Kidney tubule cell (primary cell): Measurements from ENCODE around the gene CIAO1.
A peak's percentile ranks its signal among the peaks of the same experiment; 100 is the strongest.
"Not testable (repeated sequence)": the region's sequence is repeated elsewhere in the genome, so short reads cannot be mapped to it uniquely, and the experiment has no call there.

Source experiments
- DNase-seq: peaks from one replicate; pipeline ENCODE4 v3.0.0-alpha.2; 2018; ENCODE audit warnings: low spot score

Gene CIAO1

DNA sequence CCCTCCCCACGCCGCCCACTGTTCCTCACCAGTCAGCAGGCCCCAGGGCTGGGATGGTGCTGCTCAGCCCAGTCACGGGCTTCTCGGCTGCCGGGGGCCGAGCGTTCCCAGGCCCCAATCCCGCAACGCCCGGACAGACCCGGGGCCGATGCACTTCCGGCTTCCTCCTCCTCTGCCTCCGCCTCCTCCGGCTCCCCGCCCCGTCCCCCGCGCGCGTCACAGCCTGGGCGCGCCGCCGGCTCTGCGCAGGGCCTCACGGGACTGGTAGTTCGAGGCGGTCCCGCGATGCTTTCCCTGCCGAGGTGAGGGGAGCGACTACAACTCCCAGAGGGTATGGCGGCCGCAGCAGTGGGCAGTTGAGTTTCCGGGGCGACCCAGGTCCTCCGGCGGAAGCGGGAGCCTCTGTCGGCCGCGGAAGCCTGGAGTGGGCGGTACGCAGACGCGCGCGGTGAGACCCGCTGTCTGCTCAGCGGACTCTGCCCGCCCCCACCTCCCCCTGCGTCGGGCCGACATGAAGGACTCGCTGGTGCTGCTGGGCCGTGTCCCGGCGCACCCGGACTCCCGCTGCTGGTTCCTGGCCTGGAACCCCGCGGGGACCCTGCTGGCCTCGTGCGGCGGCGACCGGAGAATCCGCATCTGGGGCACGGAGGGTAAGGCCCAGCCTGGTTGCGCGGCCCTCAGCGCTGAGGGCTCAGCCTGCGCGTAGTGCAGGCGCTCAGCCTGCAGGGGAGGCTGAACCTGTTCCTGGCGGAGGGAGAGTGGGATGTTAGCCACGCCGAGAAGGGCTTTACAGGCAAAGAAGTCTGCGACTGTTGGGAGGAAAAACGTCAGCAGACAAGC is at the start of gene CIAO1, which contains the start of gene TMEM127:
CIAO1 (plus strand) TSS at position 386 of the 840 bp plus-strand sequence; CDS start at position 512, 126 bp downstream.
TMEM127 (minus strand) TSS at position 158 of the 840 bp plus-strand sequence. CDS start 616 bp downstream, outside the sequence.
- peak; percentile 98 for DNase-seq

DNA sequence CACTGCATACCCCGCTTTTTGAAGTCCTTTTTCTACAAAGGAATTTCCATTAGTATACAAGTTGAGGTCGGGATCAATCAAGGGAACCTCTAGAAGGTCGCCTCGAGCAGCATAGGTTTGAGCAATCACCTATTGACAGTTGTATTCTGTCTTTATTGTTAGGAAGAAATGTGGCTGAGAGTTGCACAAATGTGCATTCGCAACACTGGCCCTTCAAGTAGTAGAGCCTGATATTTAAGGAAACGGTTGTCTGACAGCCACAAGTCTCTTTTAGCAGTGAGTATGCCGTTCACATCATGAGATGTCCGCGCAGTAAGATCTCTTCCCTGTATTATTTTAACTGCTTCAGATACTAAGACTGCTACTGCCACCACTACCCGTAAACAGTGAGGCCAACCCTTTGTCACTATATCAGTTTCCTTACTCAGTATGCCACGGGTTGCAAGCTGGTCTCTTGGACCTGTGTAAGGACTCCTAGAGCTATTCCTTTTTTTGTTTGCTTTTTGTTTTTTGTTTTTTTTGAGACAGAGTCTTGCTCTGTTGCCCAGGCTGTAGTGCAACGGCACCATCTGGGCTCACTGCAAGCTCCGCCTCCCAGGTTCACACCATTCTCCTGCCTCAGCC is 47.4 kb upstream of the CIAO1 start:
- DNase-seq, result no peak

DNA sequence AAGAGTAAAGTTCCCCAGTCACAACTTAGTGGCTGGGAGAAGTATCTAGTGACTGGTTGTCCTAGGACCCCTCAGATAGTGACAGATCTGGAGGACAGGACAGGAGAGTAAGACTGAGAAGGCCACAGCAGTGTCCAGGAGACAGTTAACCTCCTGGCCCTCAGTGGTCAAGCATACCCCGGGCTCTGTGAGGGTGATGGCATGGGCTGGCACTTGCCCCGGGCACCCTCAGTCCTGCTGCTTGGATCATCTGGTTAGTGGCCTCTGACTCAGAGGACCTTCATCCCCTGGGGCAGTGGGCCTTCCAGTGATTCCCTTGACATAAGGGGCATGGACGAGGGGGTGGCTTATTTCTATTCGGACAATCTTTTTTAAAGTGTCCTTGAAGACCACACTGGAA is 46.1 kb upstream of the CIAO1 start:
- not testable (repeated sequence) for DNase-seq

DNA sequence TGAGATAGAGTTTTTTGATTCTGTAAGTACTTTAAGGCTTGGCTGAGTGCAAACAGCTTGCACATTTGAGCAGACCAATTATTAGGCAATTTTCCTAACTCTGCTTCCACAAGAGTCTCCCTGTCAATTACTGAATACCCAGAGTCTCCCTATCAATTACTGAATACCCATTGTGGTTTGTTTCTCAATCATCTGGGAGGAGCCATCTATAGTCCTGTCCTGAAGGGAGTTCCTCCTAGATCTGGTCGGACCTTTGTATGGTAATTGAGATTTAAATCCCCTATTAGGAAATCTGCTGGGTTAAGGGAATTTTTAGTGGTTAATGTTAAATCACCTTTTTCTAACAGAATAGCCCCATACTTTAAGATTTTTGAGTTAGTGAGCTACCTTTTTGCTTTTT is 44.9 kb upstream of the CIAO1 start:
- DNase-seq, result not testable (repeated sequence)

DNA sequence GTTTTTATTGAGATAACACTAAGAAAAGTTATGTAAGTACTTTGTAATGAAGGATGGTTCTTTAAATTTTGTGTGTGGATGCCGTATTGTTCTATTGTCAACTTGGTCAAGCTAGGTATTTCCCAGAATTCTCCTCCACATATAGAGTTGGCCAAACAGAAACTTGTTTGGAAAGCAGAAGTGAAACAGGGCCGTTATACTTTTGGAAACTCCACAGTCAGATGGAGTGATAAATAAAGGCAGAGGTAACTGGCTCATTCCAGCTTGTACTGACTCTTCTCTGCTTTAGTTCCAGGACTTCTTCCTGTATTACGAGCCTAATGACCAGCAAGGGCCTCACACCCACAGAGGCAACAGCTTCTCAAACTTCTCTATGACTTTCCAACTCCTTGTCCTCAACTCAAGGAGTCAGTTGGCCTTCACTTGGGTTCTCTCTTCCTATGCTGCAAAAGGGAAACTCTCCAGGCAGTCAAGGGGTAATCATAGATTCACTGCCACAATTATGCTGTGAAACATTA is 41.0 kb upstream of the CIAO1 start:
- DNase-seq, result no peak

DNA sequence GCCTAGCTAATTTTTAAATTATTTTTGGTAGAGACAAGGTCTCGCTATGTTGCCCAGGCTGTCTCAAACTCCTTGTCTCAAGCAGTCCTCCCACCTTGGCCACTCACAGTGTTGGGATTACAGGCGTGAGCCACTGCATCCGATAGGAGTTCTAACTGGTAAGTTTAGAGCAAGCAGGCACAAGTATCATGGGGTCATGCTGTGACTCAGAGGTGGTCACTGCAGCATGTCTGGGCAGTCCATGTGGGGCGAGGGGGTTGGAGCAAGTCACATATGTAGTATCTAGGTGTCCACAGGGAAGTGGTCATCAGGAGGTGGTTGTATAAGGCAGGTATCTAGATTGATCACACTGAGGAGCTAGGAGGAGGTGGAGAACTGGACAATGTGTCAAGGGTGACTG is 34.7 kb upstream of the CIAO1 start:
- DNase-seq, result peak; percentile 20

DNA sequence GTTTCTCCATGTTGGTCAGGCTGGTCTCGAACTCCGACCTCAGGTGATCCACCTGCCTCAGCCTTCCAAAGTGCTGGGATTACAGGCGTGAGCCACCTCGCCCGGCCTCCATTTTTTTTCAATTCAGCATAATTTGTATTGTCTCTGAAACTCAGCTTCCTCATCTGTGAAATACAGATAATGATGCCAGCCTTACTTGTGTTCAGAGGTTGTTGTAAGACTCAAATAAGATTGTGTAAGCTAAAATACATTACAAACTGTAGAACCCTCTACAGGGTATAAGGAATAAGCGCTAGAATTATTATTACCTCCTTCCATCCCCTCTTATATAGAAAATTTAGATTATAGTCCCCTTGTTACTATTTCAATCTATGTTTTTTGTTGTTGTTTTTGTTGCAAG is 32.6 kb upstream of the CIAO1 start:
- no peak for DNase-seq

DNA sequence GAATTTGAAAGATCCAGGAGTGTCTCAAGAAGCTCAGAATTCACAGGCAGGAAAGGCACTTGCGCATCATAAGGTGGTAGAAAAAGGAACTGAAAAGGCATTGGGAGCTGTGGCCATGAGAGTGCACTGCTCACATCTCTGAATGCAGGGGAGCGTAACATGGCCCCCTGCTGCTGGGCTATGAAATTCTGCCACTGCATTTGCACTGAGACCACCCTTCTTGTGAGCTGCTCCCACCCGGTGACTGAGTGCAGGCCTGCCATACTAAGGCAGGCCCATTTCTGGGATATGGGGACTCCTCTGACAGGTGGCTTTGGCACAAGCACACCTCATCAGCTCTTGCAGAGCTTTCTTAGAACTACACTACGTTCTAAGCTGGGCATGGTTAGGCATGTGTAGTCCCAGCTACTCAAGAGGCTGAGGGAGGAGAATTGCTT is 32.1 kb upstream of the CIAO1 start:
- no peak for DNase-seq

DNA sequence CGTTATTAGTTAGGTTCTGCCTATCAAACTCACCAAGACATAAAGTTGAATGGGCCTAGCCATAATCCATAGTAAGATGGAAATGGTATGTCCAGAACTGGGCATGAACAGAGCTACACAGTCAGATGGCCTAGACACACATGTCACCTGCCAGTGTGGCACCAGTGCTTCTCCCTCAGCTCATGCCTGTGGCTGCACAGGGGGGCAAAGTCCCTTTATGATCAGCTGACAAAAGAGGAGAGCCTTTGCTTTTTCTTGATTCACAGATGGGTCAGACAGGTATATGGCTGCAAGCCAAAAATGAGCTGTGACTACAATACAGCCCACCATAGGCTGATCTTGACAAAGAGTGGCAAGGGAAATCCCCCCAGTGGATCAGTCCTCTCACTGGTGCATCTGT is 29.1 kb upstream of the CIAO1 start:
- DNase-seq, result no peak

DNA sequence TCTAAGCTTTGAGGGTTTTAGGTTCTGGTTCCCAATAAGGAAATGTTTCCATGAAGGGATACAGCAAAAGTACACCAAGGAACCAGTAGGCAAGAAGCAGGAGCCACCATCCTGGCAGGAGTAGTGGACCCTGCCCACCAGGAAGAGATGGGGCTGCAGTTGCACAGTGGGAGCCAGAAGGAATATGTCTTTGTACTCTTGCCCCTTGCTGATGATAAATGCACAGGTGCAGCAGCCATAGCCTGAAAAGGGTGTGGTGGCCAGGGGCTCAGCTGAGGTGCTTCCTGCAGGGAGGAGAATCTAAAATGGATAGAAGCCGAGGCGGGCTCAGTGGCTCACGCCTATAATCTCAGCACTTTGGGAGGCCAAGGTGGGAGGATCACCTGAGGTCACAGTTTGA is 27.8 kb upstream of the CIAO1 start:
- DNase-seq, result no peak

DNA sequence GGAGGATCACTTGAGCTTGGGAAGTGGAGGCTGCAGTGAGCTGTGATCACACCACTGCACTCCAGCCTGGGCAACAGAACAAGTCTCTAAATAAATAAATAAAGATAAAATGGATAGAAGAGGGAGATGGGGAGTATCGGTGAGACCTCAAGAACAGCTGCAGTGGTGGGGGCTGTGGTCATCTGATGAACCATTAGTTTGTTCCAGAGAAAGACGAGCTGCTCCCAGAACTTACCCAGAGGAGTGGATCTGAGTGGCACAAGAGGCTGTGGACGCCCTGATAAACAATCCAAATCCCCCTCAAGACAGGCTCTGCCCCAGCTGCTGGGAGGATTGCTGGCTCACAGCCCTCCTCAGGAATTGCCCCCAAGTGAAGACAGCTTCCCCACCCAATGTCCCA is 26.9 kb upstream of the CIAO1 start:
- DNase-seq, result no peak

DNA sequence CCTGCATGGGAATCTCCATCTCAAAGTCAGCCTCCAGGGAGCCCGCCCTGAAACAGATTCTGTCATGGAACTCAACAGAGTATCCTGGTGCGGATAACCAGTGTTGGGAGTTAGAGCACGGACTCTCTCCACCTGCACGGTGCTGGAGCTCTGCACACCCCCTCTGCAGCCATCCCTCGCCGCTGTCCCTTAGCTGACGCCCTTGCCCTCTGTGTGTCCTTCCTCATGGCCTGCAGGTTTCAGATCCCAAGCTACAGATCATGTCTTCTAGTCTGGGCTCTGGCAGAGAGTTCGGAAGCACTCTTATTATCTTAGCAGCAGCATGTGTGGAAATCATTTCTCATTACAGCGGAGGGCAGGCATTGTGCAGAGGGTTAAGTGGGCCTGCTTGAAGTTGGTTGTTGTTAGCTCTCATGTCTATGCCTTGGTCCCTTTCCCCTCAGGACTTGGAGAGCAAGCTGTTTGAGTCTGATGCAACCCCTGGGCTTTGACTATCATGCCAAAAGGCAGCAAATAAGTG is 26.2 kb upstream of the CIAO1 start:
- DNase-seq, result no peak

DNA sequence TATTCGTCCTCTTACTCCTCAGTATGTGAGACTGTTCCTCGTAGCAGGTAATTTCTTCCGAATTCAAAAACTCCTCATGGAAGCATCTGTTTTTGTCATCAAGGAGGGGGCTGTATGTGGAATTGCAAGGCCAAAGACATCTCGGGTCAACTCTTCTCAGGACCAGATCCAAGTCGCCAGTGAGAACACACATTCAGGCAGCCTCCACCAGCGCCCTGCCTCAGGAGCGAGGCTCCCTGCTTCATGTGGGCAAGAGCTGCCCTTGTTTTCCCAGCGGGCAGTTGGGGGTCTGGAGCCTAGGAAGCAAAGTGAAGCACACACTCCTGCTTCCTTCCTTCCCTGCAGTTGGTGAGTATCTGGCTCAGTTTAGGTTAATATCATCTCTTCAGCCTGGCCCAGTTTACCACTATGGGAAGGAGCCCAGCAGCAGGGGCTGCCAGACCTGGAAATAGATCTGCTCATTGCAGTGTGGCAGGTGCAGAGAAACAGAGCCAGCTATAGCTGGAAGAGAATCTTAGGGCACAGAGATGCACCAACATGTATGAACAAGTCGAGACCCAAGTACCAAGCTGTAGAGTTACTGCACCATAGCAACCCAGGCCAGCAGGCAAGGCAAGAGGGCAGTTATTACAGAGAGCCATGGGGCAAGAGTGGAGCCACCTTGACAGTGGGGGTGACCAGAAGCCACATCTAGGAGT is 25.5 kb upstream of the CIAO1 start:
- no peak for DNase-seq

DNA sequence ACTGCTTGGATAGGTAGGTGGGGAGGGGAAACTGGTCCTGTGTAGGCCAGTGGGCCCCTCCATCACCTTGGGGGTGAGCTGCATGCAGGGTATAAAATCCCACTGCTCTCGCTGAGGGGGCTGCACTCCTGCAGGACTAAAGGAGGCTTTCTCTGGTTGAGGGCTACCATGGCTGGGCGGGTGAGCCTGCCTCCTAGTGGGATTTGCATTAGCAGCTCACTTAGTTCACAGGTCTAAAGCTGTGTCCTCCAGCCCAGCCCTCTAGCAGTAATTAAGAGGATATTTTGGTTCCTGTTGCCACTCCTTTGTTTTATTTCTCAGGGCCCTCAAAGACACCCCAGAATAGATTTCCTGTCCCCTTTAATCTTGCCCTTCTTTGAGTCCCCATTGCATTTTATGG is 24.8 kb upstream of the CIAO1 start:
- no peak for DNase-seq

DNA sequence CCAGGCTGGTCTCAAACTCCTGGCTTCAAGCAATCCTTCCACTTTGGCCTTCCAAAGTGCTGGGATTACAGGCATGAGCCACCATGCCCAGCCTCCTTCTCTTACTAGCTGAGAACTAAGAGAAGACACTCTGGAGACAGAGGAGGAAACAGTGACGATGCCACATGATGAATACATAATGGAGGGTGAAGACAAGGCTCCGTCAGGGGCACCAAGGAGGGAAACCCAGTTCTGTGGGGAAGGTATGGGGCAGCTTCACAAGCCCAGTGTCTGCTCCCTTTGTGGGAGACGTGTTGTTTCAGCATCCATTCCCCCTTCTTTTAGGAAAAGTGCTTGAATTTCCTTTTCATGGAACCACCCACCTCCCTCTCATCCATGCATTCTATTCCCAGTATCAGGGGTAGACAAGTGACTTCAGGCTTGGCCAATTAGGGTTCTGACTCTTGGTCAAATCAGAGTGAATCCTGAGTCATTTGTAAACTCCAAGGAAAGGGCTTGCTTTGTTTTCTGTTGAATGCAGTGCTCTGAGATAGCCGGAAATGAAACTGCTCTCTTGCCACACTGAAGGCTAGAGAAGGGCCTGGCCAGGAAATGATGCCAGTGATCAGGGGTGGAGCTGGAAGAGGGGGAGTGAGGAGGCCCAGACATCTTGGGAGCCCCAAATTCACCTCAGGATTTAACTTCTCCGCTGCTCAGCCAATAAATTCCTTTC is 24.0 kb upstream of the CIAO1 start:
- DNase-seq, result peak; percentile 17

DNA sequence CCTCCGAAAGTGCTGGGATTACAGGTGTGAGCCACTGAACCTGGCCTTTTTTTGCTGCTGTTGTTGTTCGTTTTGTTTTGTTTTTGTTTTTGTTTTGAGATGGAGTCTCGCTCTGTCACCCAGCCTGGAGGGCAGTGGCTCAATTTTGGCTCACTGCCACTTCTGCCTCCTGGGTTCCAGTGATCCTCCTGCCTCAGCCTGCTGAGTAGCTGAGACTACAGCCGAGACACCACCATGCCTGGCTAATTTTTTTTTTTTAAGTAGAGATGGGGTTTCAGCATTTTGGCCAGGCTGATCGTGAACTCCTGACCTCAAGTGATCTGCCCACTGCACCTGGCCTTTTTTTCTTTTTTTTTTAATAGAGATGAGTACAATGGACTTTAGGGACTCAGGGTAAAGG is 22.2 kb upstream of the CIAO1 start:
- DNase-seq, result no peak

DNA sequence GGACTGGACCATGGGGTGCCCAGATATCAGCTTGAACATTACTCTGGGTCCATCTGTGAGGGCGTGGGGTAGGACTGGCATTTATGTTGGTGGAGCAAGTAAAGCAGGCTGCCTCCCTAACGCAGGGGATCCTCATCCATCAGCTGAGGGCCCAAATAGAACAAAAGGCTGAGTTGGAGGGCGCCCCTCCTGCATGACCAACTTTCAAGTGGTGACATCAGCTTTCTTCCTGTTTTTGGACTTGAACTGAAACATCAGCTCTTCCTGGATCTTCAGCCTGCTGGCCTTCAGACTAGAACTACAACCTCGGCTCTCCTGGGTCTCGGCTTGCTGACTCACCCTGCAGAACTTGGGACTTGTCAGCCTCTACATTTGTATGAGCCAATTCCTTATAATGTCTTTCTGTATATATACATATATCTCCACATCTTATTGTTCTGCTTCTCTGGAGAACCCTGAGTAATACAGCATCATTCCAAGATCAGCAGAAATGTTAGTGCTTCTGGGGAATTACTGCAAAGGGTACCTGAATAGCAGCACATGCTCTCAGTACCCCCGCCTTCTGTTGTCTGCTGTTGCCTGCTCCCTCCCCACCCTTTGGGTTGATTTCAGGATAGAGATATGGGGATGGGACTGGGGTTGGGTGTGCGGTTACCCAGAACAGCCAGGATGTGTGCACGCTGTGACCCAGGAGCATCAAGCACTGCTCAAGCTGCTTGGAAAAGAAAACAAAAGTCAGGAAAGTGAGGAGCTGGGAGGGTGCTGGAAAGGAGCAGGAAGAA is 20.2 kb upstream of the CIAO1 start:
- DNase-seq, result peak; percentile 53

DNA sequence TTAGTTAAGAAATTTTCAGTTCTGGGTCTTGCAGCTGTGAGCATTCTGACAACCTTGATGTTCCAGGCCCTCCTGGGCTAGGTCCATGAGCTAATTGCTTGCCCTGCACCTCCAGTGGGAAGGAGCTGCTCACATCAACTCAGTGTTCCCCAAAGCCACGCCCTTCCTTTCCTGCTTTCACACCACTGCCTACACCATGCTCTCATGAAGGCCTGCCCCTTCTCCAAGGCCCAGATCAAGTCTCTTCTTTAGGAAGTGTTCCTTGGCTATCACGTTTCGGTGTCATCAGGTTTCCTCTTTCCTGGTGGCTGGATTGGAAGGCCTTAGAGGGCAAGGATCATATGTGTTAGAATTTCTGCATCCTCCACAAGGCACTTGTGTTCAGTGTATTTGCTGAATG is 19.0 kb upstream of the CIAO1 start:
- DNase-seq, result no peak

DNA sequence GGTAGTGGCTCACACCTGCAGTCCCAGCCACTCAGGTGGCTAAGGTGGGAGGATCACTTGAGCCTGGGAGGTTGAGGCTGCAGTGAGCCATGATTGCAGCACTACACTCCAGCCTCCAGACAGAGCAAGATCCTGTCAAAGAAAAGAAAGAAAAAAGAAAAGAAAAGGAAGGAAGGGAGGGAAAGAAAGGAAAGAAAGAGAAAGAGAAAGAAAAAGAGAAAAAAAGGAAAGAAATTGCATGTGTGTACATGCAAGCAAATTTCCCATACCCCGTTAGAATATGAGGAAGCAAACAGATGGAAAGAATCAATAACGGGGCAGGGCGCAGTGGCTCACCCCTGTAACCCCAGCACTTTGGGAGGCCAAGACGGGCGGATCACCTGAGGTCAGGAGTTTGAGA is 18.1 kb upstream of the CIAO1 start:
- no peak for DNase-seq

DNA sequence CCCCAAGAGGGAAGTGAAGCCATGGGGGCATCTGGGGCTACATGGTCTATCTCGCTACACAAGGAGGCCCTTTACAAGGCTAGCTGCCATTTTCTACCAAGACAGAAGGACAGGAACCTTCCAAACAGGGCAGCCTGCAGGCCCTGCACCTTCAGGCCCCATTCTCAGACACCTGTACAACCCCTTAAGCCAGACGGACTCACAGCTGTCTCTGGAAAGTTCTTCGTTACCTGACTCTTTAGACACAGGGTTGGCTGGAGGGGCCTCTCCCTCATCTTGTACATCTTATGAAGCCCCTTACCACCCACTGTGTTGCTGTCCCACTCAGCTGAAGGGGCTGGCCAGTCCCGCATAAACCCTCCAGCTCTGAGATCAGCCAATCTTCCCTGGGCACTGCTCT is 17.4 kb upstream of the CIAO1 start:
- no peak for DNase-seq

DNA sequence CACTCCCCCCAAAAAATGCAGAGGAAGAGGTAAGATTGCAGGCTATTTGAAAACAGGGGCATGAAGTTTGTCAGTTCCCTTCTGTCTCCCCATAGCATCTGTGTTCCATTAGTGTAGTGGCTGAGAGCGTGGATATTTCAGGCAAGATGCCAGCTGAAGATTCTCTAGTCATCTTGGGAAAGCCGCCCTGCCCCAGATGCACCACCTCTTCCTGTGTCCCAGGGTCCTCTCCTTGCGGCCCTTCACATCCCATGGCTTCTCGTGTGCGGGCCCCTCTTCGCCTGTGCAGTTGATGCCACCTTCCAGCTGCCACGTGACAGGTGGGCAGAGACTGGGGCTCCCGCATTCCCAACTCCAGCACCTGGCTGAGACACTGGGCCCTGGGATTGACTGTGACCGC is 16.4 kb upstream of the CIAO1 start:
- no peak for DNase-seq
